NCI-H2227 (cell line): ENCODE results near the gene EBF4.

Experiments
- DNase-seq: peaks from one replicate; lab custom pipeline; 2025; ENCODE audit not compliant: unreplicated experiment; lab: John Stamatoyannopoulos, UW

Gene EBF4

GRCh38 chr20:2793471-2793870 is 100.9 kb downstream of the EBF4 start:
- no peak for DNase-seq

DNA sequence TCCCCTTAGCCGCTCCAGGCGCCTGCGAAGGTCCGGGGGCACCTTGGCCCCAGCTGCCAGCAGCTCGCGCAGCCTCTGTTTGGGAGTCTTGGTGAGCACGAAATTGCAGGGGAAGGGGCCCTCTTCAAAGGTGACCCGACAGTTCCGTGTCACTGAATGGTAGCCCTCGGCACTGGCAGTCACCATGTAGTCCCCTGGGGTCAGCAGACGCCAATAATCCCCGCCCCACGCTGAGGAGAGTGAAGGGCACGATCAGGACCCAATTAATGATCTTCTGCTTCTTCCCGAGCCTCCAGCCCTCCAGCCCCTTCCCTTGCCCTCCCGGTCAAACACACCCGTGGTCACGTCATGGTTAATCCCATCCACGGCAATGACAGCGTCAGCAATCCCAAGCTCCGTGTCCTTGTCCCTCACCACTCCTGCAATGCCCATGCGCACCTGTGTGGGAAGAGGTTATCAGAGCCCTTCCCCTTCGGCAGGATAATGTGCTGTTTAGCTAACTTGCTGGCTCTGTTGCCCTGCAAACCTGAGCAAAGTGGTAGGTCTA is 101.7 kb downstream of the EBF4 start:
- DNase-seq: no peak

- no peak for DNase-seq
These were observed 102.4 kb downstream of the EBF4 start for GRCh38 chr20:2794866-2795447.

- DNase-seq: no peak
These were observed 102.9 kb downstream of the EBF4 start for GRCh38 chr20:2795451-2795850.

DNA sequence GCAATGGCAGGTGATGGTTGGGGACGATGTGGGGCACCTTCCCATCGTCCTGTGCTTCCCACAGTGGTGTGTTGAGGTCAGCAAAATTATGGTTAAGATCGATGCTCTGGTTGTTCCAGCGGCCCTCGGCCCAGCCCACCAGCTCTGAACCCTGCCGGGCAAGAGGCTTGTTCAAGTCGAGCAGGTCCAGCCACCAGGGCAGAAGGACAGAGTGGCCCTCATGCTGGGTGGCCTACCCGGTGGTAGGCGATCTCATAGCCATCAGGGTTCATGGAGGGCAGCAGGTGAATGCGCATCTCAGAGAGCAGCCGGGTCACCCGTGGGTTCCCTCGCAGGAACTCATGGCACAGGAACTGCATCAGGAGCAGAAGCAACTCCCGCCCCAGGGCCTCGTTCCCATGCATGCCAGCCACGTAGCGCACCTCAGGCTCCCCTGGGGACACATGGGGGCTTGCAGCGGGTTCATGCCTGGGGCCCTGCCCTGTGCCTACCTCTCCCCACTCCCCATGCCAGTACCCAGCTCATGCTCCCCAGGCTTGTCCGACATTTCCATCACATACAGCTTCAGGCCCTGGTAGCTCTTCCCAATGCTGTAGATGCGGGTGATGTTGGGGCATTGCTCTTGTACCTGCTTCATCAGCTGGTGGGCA is 103.6 kb downstream of the EBF4 start:
- no peak for DNase-seq

- no peak for DNase-seq
These were observed 104.8 kb downstream of the EBF4 start for GRCh38 chr20:2797136-2797983.

- DNase-seq: no peak
These were observed 105.7 kb downstream of the EBF4 start for GRCh38 chr20:2798095-2798805.

GRCh38 chr20:2798814-2799213 is 106.2 kb downstream of the EBF4 start:
- no peak for DNase-seq

- DNase-seq: no peak
These were observed 106.7 kb downstream of the EBF4 start for GRCh38 chr20:2799271-2799670.

DNA sequence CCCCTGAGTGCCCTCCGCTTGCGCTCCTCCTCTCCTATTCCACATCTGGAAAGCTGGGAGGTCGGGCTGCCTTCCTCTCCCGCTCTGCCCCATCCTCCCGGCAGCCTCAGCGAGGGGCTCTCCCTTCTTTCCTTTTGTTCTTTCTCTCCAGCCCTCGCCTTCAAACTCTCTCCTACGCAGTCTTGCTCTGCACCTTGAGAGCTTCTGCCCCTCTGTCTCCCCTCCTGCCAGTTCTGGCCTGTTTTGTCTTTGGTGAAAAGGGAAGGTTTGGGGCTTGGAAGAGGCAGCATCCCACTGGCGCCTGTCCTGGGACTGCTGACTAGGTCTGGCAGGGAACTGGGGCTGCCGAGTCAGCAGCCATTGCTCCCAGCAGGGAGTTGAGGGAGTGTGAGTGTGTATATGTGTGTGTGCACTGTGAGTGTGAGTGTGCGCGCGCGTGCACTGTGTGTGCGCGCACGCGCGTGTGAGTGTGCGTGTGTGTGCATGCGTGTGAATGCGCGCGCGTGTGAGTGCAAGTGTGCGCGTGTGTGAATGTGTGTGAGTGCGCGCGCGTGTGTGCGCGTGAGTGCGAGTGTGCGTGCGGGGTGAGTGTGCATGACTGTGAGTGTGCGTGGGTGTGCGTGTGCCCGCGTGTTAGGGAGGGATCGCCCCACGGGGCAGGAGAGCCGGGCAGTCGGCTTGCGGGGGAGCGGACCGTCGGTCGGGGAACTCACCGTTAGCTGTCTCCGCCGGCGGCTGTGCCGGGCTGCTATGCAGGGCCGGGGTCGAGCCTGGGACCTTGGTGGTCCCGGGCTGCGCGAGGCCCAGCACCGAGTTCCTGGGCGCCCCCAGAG is 107.3 kb downstream of the EBF4 start:
- peak; percentile 61 for DNase-seq

- DNase-seq: peak; percentile 74
These were observed 108.1 kb downstream of the EBF4 start, which contains the start of gene CPXM1 for GRCh38 chr20:2800521-2801285. TSS of gene CPXM1 (minus strand) at chr20:2800627. CDS start at chr20:2800572, 55 bp downstream.

DNA sequence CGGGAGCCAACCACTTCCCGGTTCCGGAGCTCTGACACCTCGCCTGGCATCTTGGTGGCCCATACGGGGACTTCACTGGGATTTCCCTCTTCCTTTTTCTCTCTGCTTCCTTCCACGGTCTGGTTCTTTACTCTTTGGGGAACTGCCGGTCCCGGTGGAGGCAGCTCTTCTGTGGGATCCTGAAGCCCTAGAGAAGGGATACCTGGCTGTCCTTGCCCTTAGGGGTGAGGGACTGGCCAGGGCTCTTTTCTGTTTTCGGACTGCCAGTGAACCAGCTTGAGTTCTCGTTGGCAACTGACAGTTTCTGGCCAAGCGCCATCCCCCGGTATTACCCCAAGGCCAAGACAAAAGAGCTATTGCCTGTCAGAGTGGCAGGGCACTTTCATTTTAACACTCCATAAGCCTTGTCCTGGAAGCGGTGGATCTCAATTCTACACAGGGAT is 108.7 kb downstream of the EBF4 start:
- DNase-seq: no peak

- no peak for DNase-seq
These were observed 111.7 kb downstream of the EBF4 start for GRCh38 chr20:2804041-2804828.

- DNase-seq: no peak
These were observed 112.5 kb downstream of the EBF4 start for GRCh38 chr20:2804852-2805688.

DNA sequence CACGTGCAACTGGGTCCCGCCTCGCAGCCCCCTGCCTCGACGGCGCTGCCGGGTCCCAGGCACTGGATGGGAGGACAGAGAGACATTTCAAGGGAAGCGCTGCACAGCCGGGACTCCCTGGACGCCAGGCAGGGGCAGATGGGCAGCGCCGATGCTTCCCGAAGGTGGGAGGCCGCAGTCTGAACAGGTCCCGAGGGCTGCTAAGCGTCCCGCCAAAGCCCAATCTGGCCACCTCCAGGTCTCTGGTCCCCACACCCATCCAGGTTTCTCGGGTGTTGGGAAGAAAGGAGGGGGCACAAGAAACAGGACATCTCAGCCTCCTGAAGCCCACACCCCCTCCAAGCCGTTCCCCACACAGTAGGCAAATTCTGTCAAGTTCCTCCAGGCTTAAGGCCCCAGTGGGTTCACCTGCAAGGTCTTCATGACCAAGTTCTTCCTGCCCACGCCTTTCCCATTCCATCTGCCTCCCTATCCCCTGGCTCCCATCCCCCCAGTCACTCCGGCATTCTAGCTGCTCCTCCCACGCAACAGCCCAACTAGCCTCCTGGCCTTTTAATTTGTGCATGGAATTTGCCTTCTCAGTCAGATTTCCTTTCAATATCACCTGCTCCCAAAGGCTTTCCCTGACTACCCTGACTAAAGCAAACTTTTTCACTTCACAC is 113.2 kb downstream of the EBF4 start:
- DNase-seq: no peak

DNA sequence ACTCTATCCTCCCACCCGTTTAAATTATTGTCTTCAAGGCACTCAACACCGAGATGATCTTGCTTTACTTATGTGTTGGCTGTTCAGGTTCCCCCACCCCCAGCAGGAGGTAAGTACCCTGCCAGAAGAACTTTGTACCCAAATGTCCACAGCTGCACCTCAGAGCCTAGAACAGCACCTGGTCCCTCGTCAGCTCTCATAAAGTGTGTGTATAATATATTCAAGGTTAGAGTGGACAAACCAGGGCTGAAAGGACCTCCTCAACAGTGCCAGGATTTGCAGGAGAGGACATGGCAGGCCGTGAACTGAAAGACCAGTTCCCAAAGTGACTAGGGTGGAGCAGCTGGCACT is 113.7 kb downstream of the EBF4 start:
- no peak for DNase-seq

GRCh38 chr20:2807019-2807418 is 114.4 kb downstream of the EBF4 start:
- DNase-seq: no peak
